GM10847 (cell line): Measurements from ENCODE around the gene RGS6.

Source experiments
- POLR2A ChIP-seq: IDR thresholded peaks from 2 replicates; pipeline ENCODE4 v1.6.1; 2011; ENCODE audit not compliant: insufficient read length; ENCODE audit errors: extremely low read depth

The RGS6 gene

DNA sequence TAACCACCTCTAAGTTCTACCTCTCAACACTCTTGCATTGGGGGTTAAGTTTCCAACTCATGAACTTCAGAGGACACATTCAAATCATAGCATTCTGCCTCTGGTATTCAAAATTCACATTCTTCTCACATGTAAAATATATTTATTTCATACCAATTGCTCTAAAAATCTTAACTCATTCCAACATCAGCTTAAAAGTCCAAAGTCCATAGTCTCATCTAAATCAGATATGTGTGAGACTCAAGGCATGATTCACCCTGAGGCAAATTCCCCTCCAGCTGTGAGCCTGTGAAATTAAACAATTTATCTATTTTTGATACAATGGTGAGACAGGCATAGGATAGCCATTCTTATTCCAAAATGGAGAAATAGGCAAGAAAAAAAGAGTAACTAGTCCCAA is 214.0 kb downstream of the RGS6 start:
- TF ChIP-seq POLR2A = no peak

DNA sequence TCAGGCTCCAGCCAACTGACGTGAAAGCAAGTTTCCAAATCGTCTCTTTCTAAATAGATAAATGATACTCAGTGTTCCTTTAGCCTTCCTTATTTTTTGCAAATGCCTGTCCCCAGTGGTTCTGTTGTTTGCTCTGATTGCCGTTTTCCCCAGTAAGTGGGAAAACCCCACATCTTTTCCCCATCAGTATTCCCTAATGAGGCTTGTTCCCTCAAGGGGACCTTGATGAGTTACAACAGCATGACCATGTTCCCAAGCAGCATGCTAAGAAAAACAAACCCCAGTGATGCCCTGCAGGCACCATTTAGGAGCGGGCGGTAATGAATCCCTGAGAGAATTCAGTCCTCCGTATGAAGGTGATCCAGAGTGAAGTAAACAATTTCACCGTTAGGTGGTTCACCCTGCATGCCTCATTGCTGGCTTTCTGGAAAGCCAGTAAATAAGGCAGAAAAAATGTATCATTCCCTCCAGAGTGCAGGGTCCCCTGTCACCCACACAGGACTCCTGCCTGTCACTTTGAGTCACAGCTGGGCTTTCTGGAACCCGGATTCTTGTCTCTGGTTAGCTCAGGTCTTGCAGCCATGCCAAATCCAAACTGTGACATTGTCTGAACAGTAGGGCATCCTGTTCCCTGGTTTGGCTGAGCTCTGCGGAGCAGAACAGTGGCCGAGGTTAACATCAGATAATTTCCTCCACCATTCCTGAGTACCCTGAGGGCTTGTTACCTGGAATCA is 222.6 kb downstream of the RGS6 start:
- TF ChIP-seq POLR2A = no peak

DNA sequence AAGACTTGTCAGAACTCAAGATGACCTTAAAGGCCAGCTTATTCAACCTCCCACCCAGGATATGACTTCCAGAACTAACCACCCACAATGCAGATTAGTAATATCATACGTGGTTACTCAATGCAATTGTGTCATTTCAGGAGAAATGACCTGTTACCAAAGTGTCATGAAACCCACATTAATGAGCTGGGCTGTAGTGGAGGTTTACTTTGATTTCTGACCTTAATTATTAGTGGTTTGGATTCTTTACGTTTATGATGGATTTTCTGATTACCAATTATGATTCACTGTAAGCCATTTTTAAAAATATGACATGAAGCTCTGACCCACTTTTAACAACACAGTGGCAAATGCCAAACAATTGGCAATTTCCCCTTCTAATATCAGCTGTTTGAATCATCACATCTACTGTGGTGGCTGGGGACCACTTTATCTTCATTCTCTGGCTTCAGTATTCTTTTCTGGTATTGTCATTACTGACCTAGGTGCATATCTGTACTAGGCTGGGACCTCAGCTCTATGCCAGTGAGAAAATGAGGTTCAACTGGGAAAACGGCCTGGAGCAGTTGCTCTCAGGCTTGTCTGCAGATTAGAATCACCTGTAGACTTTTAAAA is 223.3 kb downstream of the RGS6 start:
- TF ChIP-seq POLR2A = no peak

DNA sequence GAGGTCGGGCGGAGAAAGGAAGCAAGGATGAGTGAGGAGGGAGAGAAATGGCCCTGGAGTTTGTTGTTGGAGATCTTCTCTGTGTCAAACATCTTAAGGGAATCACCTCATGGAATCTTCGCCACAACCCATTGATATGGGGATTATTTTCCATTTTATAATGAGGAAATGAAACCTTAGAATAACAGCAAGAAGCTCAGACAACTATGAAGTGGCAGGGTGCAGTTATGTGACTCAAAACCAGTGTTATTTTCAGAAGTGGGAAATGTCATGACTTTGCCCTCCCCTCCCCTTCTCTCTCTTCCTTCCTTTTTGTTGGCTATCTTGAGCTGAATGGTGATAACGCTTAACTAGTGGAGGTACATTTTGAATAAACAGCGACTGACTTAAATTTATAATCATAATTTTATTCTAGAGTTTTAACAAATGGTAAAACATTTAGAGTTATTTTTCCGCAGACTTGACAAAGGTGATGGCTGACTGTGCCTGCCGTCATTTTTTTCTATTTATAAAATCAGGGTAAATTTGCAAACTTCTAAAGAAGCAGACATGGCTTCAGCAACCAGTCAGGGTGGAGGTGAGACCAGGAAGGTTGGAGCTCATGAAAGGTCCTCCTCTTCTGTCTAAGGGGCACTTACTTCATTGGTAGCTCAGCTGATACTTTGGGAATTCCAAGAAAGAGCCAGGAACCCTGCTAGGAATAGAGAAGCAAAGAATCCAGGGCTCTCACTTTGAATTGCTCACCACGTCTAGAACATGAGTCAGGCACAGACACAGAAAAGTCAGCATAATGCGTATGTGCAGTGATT is 232.4 kb downstream of the RGS6 start:
- no peak for TF ChIP-seq POLR2A

DNA sequence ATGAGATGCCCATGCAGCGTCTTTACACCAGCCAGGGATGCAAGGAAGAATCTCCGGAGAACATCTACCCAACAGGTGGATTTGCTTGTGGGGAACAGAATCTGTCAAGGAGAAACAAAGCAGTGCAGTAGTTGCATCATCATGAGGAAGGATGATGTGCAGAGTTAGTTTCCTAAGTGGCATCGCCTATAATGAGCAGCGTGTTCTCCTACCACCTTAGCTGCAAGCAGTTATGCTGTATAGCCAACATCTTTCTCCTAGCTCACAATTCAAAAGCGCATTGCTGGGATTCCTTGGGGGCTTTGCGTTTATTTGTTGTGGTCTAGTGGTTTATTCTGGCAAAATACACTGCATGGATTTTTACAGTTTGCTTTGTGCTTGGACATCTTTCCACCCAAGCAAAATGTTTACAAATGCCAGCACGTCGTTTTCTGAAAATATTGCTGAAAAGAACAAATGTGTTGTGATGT is 233.0 kb downstream of the RGS6 start:
- no peak for TF ChIP-seq POLR2A

DNA sequence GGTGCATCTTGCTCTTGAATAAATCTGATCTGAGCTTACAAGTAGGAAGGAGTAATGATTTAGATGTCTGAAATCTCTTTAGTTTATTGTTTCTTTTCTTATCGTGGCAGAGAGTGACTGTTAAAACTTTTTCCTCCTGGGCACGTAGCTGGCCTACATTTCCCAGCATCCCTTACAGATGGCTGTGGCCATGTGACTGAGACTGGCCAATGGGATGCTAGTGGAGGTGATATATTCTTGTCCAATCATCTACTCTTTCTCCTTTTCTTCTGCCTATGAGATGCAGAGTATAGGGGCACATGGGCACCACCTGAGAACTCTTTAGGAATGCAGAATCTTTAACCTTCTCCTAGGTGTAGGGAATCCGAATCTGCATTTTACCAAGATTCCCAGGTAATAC is 237.3 kb downstream of the RGS6 start:
- TF ChIP-seq POLR2A = no peak

DNA sequence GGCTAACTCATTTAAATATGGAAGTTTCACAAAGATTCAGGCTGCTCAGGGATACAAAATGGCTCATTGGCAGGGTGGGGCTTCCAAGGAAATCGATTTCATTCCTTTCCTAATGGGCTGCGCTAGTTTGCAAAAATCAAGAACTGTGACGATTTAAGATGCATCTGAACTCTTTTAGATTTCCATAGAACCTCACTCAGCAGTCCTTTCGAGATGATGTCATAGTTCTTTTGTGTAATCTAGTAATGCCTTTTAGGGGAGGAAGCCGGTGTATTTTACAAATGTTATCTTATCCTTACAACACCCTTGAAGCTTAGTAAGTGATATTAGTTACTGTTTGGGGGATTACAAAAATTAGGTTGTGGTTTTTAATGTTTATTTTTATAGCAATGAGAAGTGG is 239.8 kb downstream of the RGS6 start:
- no peak for TF ChIP-seq POLR2A

DNA sequence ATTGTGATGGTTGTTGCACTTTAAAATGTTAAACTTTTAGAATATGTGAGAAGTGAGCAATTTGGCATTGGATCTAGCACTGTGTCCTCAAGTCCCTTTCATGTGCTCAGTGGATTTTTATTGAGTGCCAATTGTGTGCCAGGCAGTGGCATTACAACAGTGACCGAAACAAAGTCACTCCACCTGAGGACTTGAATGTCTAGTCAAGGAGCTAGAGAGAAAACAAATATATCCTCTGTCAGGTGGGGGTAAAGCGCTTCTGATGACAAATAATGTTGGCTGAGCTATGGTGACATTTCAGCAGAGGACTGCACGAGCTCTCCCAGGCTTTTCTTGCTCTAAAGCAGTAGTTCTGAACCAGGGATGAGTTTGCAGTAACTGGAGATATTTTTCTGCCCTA is 240.4 kb downstream of the RGS6 start:
- TF ChIP-seq POLR2A = no peak

DNA sequence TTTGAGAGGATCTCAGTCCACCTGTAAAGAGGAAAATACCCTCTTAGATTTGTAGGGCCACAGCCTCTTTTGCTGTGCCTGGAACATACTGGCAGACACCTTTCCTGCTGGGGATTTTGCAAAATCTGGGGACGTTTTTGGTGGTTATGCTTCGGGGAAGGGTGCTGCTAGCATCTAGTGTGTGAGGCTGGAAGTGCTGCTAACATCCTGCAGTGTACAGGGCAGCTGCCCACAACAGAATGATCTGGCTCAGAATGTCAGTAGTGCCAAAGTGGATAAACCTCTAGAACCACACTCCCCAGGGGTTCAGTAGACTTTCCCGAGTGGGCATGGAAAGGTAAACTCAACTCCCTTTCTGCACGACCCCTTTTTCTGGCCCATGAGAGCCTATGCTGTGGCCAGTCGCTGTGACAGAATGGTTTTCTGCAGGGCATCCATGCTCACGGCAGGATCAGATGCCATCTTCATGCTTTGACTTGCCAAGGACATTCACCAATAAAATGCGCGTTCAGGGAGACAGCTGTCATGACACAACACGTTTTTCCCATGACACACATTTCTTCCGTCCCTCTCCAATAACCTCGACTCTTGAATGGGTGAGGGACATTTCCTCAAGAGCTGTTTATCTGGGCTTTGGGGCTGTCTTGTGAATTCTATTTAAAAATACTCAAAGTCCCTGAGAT is 240.9 kb downstream of the RGS6 start:
- no peak for TF ChIP-seq POLR2A

DNA sequence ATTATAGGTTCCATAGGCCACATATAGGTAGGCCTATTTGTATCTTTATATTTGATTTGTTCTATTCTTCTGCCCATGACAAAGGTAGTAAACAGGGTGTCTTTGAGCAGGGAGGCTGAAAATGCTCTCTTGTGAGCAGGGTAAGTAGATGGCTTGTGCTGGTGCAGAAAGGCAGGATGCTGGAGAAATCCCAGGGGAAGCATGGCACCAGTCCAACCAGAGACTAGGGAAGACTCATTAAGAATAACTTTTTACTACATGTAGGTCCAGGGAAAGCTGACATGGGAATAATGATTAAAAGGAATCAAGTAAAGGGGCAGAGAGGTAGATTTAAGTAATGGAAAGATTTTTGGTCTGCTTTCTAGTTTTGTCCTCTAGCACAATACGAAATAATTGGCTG is 245.0 kb downstream of the RGS6 start:
- TF ChIP-seq POLR2A = no peak

DNA sequence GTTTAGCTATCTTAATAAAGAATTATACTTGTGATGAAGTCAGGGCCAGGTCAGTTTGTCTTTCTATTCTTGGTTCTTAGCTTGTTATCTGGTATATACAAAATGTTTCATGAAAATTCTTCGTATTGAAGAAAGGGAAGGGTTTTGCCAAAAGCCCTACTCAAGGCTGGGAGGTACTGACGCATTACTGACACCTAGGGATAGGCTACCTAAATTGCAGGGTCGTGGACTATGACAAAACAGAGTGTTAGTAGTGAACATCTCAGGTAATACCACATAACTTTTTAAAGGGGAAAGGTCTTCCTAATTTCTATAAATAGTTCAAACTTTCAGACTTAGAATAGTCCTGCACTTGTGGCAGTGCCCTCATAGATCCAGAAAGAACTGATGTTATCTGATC is 246.3 kb downstream of the RGS6 start:
- no peak for TF ChIP-seq POLR2A

DNA sequence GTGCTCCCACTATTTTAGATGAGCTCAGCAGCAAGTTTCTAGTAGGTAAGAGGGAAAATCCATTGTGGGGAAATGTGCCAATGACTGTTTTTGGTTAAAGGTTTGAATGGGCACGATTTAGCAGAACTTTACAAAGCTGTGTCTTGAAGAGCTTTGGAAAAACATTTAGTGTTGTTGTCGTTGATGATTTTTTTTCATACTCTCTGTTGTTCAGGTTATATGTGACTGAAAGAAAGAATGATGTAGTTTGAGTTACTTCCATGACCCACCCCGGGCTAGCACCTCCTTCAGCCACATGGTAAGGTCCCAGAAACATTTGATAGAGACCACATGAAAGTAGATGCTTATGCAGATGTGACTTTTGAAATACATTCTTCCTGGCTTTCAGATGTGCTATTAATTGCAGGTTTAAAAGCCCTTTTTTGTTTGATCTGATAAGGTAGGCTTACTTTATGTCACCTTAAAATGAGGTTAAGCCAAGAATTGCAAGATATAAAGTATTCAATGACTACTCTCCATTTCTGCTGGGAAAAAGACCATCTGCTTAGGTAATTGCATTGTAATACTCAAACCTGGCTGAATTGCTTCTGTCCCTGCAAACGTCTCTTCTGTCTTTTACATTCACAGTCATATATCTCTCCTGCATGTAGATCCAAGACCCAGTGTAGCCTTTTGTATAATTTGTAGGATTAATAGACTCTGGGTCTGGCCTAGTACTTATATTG is 250.6 kb downstream of the RGS6 start:
- TF ChIP-seq POLR2A = no peak

DNA sequence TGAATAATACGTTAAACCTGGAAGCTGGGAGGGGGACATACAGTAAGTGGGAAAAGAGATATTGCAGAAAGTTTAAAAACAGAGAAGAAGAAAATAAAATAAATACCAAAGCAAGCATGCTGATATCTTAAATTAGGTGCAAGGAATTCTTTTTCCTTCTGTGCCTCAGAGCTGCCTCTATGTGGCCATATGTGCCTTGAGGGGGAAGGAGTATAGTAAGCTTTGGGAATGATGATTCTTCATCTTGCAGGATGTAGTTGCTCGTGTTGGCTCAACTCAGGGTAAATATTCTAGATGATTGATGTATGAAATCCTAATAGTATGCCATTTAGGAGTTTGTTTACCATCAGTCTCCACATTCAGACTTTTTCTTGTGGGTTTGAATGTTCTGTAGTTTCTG is 251.4 kb downstream of the RGS6 start:
- TF ChIP-seq POLR2A = no peak

DNA sequence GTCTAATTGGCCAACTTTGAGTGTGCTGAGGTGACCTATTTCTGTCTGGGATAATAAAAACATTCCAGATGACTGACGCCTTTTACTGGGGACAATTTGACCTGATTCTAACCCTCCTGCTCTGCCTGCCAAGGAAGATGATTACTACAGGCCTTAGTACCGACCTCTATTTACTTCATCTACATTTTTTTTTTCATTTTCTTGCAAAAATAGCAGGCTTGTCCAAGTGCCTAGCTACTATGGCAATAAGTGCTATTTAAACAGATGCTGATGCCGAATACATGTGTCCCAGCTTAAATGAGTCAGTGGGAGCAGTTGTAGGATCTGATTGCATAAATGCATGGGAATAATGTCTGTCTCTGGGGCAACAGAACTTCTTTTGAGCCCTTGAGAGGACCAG is 254.3 kb downstream of the RGS6 start:
- no peak for TF ChIP-seq POLR2A

DNA sequence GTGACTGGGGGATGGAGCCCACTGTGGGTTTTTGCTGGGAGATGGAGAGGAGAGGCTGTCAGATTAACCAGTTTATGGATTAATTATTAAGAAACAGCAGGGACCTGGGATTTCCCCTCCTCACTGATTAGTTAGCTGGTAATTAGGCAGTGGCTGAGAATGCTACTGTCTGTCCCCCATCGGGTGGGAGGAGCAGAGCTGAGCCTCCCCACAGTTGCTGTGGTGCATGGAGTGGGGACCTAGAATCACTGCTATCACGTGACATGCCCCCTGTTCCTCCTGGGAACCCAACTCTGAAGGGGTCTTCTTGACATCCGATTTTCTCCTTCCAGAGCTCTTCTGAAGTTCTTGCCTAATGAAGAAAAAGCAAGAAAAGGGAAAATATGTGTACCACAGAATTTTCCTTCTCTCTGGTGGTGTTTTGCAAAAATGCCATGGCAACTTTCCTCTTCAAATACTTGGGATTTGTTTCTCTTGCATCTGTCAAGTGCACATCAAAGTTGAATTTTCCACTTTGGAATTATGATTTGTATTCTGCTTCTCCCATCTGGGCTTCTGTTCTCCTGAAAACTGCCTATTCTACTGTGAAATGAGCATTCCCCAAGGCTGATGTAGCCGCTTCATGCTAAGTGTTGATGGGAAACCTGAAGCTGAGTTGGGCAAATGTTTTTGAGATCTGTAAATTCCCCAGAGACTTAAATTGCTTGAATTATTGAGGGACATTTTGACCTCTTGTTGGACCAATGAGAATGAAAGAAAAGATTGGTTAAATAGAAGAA is 264.2 kb downstream of the RGS6 start:
- no peak for TF ChIP-seq POLR2A

DNA sequence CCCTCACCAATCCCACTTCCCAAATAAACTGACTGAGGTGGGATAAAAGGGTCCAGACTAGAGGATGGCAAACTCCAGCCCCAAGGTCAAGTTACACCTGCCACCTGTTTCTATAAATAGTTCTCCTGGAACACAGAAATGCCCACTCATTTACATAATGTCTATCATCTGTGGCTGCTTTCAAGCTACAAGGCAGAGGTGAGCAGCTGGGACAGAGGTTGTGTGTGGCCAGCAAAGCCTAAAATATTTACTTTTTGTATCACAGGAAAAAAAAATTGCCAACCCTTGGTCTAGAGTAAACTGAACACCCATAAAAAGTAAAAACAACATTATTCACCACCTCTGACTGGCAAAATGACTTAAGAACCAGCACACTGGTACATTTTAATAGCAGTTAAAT is 269.4 kb downstream of the RGS6 start:
- no peak for TF ChIP-seq POLR2A
